ENCODE results near the gene DMD.
"Not testable (repeated sequence)": the region's sequence is repeated elsewhere in the genome, so short reads cannot be mapped to it uniquely, and the experiment has no call there.

The DMD gene

GRCh38 chrX:31981546-31982062 lies 1229.7 kb downstream of the DMD start:
- DNase-seq: no peak

GRCh38 chrX:31969714-31970113 lies 1241.6 kb downstream of the DMD start:
- DNase-seq: no peak

- no peak for DNase-seq
These were observed 1249.1 kb downstream of the DMD start for GRCh38 chrX:31962256-31962655.

- no peak for DNase-seq
These were observed 1276.4 kb downstream of the DMD start for GRCh38 chrX:31934842-31935370.

GRCh38 chrX:31934015-31934414 lies 1277.3 kb downstream of the DMD start:
- DNase-seq: no peak

- no peak for DNase-seq
These were observed 1278.6 kb downstream of the DMD start for GRCh38 chrX:31932769-31933168.

GRCh38 chrX:31932320-31932719 lies 1279.0 kb downstream of the DMD start:
- not testable (repeated sequence) for DNase-seq

- DNase-seq: no peak
These were observed 1280.1 kb downstream of the DMD start for GRCh38 chrX:31931225-31931624.

GRCh38 chrX:31929366-31929765 lies 1282.0 kb downstream of the DMD start:
- no peak for DNase-seq

GRCh38 chrX:31921236-31921635 lies 1290.1 kb downstream of the DMD start:
- DNase-seq: no peak

GRCh38 chrX:31909850-31910572 lies 1301.3 kb downstream of the DMD start:
- no peak for DNase-seq

GRCh38 chrX:31894152-31894551 lies 1317.2 kb downstream of the DMD start:
- no peak for DNase-seq

GRCh38 chrX:31893525-31893924 lies 1317.8 kb downstream of the DMD start:
- DNase-seq: no peak

GRCh38 chrX:31889088-31889487 lies 1322.3 kb downstream of the DMD start:
- DNase-seq: no peak

- no peak for DNase-seq
These were observed 1326.8 kb downstream of the DMD start for GRCh38 chrX:31884535-31884934.

GRCh38 chrX:31872007-31872406 lies 1339.3 kb downstream of the DMD start:
- no peak for DNase-seq

- no peak for DNase-seq
These were observed 1341.1 kb downstream of the DMD start for GRCh38 chrX:31870267-31870666.

- no peak for DNase-seq
These were observed 1350.7 kb downstream of the DMD start for GRCh38 chrX:31860686-31861085.

GRCh38 chrX:31858915-31859314 lies 1352.4 kb downstream of the DMD start:
- no peak for DNase-seq

GRCh38 chrX:31854716-31855115 lies 1356.6 kb downstream of the DMD start:
- DNase-seq: no peak

- DNase-seq: no peak
These were observed 1359.6 kb downstream of the DMD start for GRCh38 chrX:31851761-31852160.

GRCh38 chrX:31847773-31848172 lies 1363.6 kb downstream of the DMD start:
- no peak for DNase-seq

GRCh38 chrX:31845003-31845402 lies 1366.3 kb downstream of the DMD start:
- no peak for DNase-seq

- no peak for DNase-seq
These were observed 1372.7 kb downstream of the DMD start for GRCh38 chrX:31838617-31839016.

Data from right forelimb (tissue), 1 donor.